ENCODE data around the gene TSEN15. TPM values are rescaled to one million over a fixed set of nuclear protein-coding genes. Genes with fewer than 3 reads are reported as not detected.

TSEN15 gene
- total RNA-seq, 1 experiment from 2014 or later: 31.1 TPM

GRCh38 chr1:184118046-184118445 lies 66.5 kb downstream of the TSEN15 start:
- no peaks in the 10 kb centered on the region for H3K4me1 ChIP-seq (ENCODE audit: control insufficient read depth in 1 of 2, insufficient read depth in 2 of 2, low read length in 2 of 2)
- no peak for DNase-seq (ENCODE audit: low read depth, low spot score)
- no peaks in the 10 kb centered on the region for H4K20me1 ChIP-seq (ENCODE audit: insufficient read depth)
- H3K9me2 ChIP-seq (ENCODE audit: insufficient read depth): no peaks in the 10 kb centered on the region
- POLR2A ChIA-PET: no interaction called here
- no peaks in the 10 kb centered on the region for H3K9me3 ChIP-seq (ENCODE audit: control insufficient read depth in 1 of 2, insufficient read depth in 1 of 2, low read depth in 1 of 2, low read length in 2 of 2)
- RAD21 ChIA-PET (ENCODE audit: low non-redundant PET in 1 of 2, low total read pairs in 2 of 2, uncharacterized antibody in 2 of 2, unreplicated experiment in 2 of 2): no interaction called here
- TF ChIP-seq CEBPB (IDR thresholded peaks at IDR 0.05; ENCODE audit: low read depth) (no peak), ZFX (IDR thresholded peaks at IDR 0.05) (no peak), ZBTB33 (IDR thresholded peaks at IDR 0.05; ENCODE audit: extremely low read depth, insufficient replicate concordance, low read length) (no peak), RAD21 (IDR thresholded peaks at IDR 0.05; ENCODE audit: low read depth) (no peak), CTCF (IDR thresholded peaks at IDR 0.05 in 2 of 3, conservative IDR thresholded peaks at IDR 0.05 in 1 of 3; ENCODE audit: borderline replicate concordance in 1 of 3, insufficient read depth in 1 of 3, low read depth in 2 of 3, low read length in 2 of 3) (no peak), EZH2 (IDR thresholded peaks at IDR 0.05) (no peak), TCF7L2 (IDR thresholded peaks at IDR 0.05; ENCODE audit: borderline replicate concordance, extremely low read depth, insufficient read depth, insufficient read length) (no peak), ATF3 (IDR thresholded peaks at IDR 0.05) (no peak), POLR2AphosphoS5 (IDR thresholded peaks at IDR 0.05; ENCODE audit: low read depth, low read length) (no peak), JUND (IDR thresholded peaks at IDR 0.05) (no peak), POLR2A (IDR thresholded peaks at IDR 0.05; ENCODE audit: borderline replicate concordance, extremely low read depth, insufficient read depth, insufficient read length) (no peak), SP1 (IDR thresholded peaks at IDR 0.05; ENCODE audit: low read depth) (no peak), EGR1 (IDR thresholded peaks at IDR 0.05; ENCODE audit: low read depth) (no peak), REST (IDR thresholded peaks at IDR 0.05; ENCODE audit: low read depth) (no peak), YY1 (IDR thresholded peaks at IDR 0.05; ENCODE audit: extremely low read depth, insufficient replicate concordance, low read depth, low read length) (no peak), SIN3A (IDR thresholded peaks at IDR 0.05; ENCODE audit: low read depth) (no peak)
- H3K9ac ChIP-seq (ENCODE audit: low read length): no peak overlapping the region
- H3K27me3 ChIP-seq (ENCODE audit: insufficient read depth, low read length): no peaks in the 10 kb centered on the region
- H3K27ac ChIP-seq (ENCODE audit: low read depth, low read length): no peak overlapping the region
- H3K4me2 ChIP-seq (ENCODE audit: low read length): no peak overlapping the region
- no peaks in the 10 kb centered on the region for H3K79me2 ChIP-seq (ENCODE audit: insufficient read depth, low read length)
- BruUV-seq (replicated peaks): no TSS peak
- intact Hi-C loops (cut with micrococcal nuclease): no loop called here
- H3K4me3 ChIP-seq (replicated peaks in 1 of 2; ENCODE audit: low read depth in 1 of 2, low read length in 2 of 2): no peak overlapping the region
- H3K36me3 ChIP-seq (ENCODE audit: control insufficient read depth in 1 of 2, insufficient read depth in 2 of 2, low read length in 2 of 2): no peaks in the 10 kb centered on the region
- H2AFZ ChIP-seq (ENCODE audit: low read depth, low read length, poor library complexity, severe bottlenecking): no peak overlapping the region
- ATAC-seq: no peak
- CTCF ChIA-PET: no interaction called here
